SU-DHL-6 (cell line): Measurements from ENCODE around the gene MTMR10.

Experiments used
- EZH2phosphoT487 ChIP-seq: fragments of 200-600 bp; sonication (generic), shearing (Covaris generic); conservative IDR thresholded peaks from 2 replicates; pipeline ENCODE4 v1.6.1; 2018; ENCODE audit warnings: mild to moderate bottlenecking, antibody characterized with exemption, low read length, moderate library complexity, mixed read lengths
- TF ChIP-seq, protein P1 (sequence below): fragments of 200-600 bp; sonication (generic); IDR thresholded peaks from one replicate; pipeline ENCODE4 v1.5.1; 2017; ENCODE audit warnings: antibody characterized with exemption, mild to moderate bottlenecking, low read length, moderate library complexity; ENCODE audit not compliant: insufficient read depth, poor library complexity, severe bottlenecking

DNA sequence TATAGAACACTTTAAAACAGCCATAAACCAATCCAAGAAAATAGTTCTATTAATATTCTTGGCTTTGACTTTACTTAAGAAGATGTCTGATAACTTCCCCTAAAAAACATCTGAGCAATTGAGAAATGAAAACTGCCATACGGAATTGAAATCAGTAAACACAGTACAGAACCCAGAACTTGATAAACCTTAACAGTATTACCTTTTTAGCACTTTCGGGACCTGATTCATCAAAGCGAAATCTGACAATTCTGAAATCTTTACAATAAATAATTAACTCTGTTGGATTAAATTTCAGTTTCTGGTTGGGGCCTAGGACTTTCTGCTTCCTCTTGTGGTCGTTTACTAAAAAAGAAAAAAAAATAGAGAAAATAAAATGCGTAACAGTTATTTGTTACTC, 17.3 kb downstream of the MTMR10 start:
- TF ChIP-seq, protein P1, sequence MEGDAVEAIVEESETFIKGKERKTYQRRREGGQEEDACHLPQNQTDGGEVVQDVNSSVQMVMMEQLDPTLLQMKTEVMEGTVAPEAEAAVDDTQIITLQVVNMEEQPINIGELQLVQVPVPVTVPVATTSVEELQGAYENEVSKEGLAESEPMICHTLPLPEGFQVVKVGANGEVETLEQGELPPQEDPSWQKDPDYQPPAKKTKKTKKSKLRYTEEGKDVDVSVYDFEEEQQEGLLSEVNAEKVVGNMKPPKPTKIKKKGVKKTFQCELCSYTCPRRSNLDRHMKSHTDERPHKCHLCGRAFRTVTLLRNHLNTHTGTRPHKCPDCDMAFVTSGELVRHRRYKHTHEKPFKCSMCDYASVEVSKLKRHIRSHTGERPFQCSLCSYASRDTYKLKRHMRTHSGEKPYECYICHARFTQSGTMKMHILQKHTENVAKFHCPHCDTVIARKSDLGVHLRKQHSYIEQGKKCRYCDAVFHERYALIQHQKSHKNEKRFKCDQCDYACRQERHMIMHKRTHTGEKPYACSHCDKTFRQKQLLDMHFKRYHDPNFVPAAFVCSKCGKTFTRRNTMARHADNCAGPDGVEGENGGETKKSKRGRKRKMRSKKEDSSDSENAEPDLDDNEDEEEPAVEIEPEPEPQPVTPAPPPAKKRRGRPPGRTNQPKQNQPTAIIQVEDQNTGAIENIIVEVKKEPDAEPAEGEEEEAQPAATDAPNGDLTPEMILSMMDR: no peak
- TF ChIP-seq EZH2phosphoT487: no peak
